HCT116 (cell line): Measurements from ENCODE around the gene PGA5.
"Not testable (repeated sequence)": the region's sequence is repeated elsewhere in the genome, so short reads cannot be mapped to it uniquely, and the experiment has no call there.

Experiments used
- CBX3 ChIP-seq: IDR thresholded peaks from 2 replicates; pipeline ENCODE4 v1.6.1; 2012; ENCODE audit warnings: low read depth
- EGR1 ChIP-seq: IDR thresholded peaks from 2 replicates; pipeline ENCODE4 v1.6.1; 2012; ENCODE audit warnings: low read depth
- EZH2 ChIP-seq: fragments of 200-600 bp; sonication (generic); IDR thresholded peaks from 2 replicates; pipeline ENCODE4 v1.6.1; 2017; ENCODE audit warnings: antibody characterized with exemption, mixed run types
- JUND ChIP-seq: IDR thresholded peaks from 2 replicates; pipeline ENCODE4 v1.6.1; 2012
- POLR2A ChIP-seq: IDR thresholded peaks from 2 replicates; pipeline ENCODE4 v1.7.0; 2011; ENCODE audit warnings: borderline replicate concordance; ENCODE audit not compliant: insufficient read depth, insufficient read length; ENCODE audit errors: extremely low read depth
- POLR2AphosphoS5 ChIP-seq: IDR thresholded peaks from 2 replicates; pipeline ENCODE4 v1.6.1; 2011; ENCODE audit warnings: mild to moderate bottlenecking, low read depth, low read length, moderate library complexity
- ZNF274 ChIP-seq: fragments of 200-500 bp; sonication (Bioruptor generic); IDR thresholded peaks from 2 replicates; pipeline ENCODE4 v1.6.1; 2014; ENCODE audit warnings: mild to moderate bottlenecking, low read depth, low read length, inconsistent platforms
- TF ChIP-seq, protein P1 (sequence below), 3 experiments: fragments of 200-600 bp in 1 of 3; sonication (generic) in 1 of 3; IDR thresholded peaks in 2 of 3; conservative IDR thresholded peaks in 1 of 3; 2 replicates each; pipeline ENCODE4 v1.5.1; 2012 to 2017; ENCODE audit warnings: low read depth in 2 of 3, low read length in 2 of 3, antibody characterized with exemption in 1 of 3, borderline replicate concordance in 1 of 3, control low read depth in 1 of 3, mild to moderate bottlenecking in 1 of 3, mixed read lengths in 1 of 3, mixed run types in 1 of 3, moderate library complexity in 1 of 3; ENCODE audit not compliant: insufficient read depth in 1 of 3
- TF ChIP-seq, protein P2 (sequence below): IDR thresholded peaks from 2 replicates; pipeline ENCODE4 v1.6.1; 2012

DNA sequence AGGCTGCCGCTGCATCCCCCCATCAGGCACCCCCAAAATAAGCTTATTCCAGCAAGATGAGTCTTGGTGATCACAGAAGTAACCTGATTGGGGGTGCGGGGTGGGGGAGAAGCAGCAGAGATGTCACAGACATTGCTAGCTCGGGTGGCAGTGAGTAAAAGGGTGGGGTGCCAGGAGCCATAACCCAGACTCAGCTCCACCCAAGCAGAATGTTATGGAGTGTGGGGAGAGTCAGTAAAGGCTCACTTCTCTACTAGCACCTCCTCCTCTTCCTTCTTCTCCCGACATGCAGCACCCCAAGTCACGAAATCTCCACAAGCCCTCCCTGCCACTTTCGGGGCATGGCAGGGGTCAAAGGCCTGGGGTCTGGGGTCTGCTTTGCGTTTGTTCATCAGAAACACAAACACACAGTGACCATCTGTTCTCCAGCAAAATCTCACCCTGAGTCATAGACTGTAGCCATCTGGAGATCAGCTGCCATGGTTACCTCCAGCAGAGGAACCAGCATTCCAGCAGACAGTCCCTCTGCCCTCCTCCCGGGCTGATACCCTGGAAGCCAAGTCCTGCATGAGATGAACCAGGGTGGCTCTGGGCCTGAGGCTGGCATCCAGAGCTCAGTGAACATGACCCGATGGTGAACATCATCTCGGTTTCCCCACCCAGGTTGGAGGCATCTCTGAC is 14.4 kb upstream of the PGA5 start:
- TF ChIP-seq EGR1, EZH2, ZNF274, JUND, CBX3, POLR2AphosphoS5, POLR2A: not testable (repeated sequence)
- TF ChIP-seq, protein P1, sequence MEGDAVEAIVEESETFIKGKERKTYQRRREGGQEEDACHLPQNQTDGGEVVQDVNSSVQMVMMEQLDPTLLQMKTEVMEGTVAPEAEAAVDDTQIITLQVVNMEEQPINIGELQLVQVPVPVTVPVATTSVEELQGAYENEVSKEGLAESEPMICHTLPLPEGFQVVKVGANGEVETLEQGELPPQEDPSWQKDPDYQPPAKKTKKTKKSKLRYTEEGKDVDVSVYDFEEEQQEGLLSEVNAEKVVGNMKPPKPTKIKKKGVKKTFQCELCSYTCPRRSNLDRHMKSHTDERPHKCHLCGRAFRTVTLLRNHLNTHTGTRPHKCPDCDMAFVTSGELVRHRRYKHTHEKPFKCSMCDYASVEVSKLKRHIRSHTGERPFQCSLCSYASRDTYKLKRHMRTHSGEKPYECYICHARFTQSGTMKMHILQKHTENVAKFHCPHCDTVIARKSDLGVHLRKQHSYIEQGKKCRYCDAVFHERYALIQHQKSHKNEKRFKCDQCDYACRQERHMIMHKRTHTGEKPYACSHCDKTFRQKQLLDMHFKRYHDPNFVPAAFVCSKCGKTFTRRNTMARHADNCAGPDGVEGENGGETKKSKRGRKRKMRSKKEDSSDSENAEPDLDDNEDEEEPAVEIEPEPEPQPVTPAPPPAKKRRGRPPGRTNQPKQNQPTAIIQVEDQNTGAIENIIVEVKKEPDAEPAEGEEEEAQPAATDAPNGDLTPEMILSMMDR (IDR thresholded peaks at IDR 0.05 in 2 of 3, conservative IDR thresholded peaks at IDR 0.05 in 1 of 3; ENCODE audit: borderline replicate concordance in 1 of 3, insufficient read depth in 1 of 3, low read depth in 2 of 3, low read length in 2 of 3) = not testable (repeated sequence)
- TF ChIP-seq, protein P2, sequence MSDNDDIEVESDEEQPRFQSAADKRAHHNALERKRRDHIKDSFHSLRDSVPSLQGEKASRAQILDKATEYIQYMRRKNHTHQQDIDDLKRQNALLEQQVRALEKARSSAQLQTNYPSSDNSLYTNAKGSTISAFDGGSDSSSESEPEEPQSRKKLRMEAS = not testable (repeated sequence)
